NCI-H146 (cell line): ENCODE data around the gene ATG101.
"Not testable (repeated sequence)": the region's sequence is repeated elsewhere in the genome, so short reads cannot be mapped to it uniquely, and the experiment has no call there.

ENCODE experiments used
- DNase-seq: peaks from one replicate; lab custom pipeline; 2025; lab: John Stamatoyannopoulos, UW

Gene ATG101

GRCh38 chr12:52097045-52097666 lies 27.4 kb downstream of the ATG101 start:
- no peak for DNase-seq

DNA sequence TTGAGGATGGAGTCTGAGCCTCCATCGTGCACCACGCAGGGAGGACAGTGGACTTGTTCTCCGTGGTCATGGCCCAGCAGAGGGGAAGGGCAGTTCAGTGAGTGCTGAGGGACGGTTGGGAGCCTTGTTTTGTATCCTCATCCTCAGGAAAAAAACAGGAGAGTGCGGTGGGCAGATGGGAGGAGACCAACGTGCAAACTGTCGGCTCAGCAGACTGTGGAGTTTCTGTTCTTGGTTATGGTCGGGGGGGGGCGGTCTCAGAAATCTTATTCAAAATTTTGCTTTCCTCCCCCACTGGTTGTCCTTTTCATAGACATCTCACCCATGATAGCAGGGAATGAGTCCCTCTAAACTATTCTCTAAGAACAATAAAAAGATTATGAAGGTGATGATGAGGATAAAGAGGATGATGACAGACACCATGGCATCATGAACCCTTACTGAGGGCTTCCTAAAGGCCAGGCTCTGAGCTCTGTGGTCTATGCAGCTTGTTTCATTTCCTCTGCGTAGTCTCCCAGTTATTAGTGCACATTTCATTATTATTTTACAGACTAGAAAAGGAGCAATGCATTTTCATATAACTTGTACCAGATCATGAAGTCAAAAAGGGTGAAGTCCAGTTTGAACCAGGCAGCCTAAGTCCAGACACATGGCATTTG lies 34.8 kb downstream of the ATG101 start:
- not testable (repeated sequence) for DNase-seq

DNA sequence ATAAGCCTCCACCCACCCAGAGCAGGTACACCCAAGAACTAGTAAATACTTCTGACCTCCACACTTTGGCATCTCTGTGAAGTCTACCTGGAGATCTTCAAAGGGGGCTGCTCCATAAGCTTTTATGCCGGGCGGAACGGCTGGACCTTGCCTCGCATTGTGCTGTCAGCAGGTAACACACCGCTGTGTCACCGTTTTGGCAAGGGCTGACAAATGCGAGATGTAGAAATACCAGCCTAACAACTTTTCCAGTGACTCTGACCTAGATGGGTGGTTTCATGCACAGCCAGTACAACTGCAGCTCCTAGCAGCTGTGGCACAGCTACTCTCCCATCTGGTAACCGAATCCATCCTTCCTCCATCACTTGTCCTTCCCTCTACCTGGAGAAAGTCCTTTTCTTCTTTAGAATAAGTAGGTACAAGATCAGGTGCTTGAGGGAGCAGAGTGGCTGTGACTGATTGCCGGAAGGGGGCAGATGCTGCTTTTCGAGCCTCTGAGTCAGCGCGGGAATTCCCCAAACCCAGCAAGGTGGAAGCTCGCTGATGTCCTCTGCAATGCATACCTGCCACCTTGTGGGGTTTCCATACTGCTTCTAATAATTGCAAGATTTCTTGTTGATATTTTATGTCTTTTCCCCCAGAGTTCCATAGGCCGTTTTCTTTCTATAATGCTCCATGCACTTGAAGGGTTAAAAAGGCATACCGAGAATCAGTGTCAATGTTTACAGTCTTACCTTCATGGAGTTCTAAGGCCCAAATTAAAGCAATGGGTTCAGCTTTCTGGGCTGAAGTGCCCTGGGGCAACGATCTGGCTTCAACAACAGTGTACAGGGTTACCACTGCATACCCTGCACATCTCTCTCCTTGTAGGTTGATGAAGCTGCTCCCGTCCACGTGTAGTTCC lies 46.7 kb downstream of the ATG101 start:
- DNase-seq, result not testable (repeated sequence)

GRCh38 chr12:52117806-52118475 lies 48.2 kb downstream of the ATG101 start:
- DNase-seq, result not testable (repeated sequence)

DNA sequence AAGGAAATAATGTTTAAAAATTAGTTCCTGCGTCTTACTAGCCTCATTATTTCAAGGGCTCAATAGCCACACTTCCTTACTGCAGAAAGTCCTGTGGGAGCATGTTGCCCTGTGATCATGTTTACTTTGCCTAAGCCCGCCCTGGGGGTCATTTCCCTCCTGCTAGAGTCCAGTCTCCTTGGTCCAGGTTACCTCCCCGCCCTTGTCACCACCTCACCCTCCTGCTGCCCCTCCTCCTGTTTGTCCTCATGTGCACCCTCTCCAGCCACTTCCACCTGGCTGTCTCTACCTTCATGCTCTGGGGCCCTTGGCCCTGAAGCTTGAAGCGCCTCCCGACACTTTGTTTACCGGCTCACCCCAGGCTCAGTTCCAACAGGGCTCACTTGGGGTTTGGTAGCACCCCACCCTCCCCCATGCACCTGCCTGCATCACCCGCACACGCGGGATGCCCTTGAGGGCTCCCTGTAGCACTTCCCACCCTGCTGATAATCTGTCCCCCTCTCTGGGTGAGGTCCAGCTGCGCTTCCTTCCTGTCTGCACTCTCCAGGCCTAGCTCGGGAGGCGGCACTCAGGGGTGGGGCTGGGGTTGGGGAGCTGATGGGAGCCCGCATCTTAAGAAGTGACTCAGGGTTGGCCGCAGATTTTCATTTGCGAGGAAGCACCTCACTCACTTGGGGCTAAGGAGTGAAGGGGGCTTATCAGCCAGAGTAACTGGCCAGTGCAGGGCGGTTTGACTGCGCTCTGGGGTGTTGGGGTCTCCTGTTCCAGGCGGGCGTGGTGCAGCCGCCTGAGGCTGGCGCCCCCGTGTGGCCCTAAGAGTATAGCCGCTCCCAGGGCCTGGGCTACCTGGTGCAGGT lies 49.8 kb downstream of the ATG101 start:
- DNase-seq, result peak; percentile 79

DNA sequence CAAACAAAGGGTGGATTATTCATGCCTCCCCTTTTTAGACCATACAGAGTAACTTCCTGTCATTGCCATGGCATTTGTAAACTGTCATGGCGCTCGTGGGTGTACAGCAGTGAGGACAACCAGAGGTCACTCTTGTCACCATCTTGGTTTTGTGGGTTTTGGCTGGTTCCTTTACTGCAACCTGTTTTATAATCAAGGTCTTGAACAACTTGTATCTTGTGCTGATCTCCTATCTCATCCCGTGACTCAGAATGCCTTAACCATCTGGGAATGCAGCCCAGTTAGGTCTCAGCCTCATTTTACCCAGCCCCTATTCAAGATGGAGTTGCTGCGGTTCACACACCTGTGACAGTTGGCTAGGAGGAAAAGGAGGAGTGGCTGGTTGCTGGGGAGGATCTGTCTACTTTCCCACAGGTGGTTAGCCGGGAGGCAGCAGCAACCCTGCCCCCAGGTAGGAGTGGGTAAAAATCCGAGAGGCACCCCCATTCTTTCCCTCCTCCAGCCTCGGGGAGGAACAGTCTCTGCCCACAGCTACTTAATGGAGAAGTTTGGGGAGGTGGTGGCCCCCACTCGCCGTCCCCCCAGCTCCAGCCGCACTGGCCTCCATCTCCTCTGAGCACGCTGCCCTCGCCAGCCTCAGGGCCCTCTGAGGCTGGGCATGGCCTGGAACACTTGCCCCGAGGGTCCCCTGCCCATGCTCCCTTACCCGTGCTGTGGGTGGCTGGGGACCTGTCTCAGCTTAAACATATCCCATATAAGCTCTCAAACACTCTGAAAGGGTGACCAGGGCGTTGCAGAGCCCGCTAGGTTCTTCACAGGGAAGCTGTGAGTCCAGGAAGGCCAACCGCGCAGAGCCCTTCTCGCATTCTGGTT lies 51.4 kb downstream of the ATG101 start:
- no peak for DNase-seq

DNA sequence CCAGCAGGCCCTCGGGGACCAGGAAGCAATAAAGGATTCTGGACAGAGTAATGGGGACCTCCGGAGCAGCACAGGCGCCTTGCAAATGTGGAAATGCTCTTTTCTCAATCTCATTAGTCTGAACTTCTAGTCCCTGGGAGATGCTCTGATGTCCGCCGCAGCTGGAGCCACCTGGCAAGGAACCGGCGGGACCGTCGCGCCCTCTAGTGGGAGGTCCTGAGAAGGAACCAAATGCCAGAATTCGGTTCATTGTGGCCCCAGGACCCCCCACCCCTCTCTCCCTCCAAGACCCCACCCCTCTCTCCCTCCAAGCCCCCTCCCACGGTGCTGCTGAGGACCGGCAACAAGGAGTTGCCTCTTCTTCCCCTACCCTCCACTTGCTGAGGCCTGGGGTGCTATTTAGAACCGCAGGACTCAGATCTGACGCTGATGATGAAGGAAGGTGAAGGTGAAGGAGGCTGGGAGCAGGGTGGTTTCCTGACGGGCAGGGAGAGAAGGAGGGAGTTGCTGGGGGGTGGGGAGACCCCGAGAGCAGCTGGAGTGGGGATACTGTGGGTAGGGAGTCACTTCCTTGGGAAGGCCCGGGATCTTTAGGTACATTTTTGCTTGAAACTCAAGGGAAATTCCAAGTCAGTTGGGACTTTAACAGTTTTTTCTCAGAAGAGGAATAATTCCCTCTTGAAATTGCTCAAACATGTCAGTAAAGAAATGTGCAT lies 52.2 kb downstream of the ATG101 start:
- DNase-seq, result peak; percentile 78

DNA sequence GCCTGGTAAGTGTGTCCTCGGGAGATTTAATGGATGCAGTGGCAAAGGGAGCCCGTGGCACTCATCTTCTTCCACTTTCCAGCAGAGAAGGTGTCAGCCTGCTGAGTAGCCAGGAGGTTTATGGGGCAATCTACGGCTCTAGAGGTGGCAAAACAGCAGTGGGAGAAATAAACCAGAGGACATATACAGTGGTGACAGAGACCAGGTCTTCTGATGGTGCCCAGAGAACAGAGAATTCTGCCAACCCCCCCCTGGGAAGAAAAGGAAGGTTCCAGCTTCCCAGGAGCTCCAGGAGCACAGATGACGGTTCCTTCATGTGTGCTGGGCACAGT lies 52.7 kb downstream of the ATG101 start:
- DNase-seq, result no peak

DNA sequence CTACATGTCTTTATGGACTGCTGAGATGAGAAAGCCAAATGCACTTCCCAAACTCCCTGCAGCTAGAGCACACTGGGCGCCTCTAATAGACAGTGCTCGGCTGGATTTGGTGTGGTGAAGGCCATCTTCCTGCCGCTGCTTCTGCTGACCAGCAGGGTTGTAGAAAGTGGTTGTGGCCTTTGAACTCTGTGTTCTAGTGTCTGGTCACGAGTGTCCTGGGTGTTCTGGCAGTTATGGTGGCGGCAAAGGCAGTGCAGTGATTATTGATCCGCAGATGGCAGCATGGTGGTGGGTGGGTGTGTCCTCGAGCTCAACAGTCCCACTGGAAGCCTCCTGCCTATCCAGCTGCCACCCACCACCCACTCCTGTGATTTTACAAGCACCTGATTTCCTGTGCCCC lies 53.1 kb downstream of the ATG101 start:
- DNase-seq, result no peak

GRCh38 chr12:52123487-52124186 lies 53.9 kb downstream of the ATG101 start:
- DNase-seq, result no peak

GRCh38 chr12:52125476-52125900 lies 55.7 kb downstream of the ATG101 start:
- peak; percentile 87 for DNase-seq

DNA sequence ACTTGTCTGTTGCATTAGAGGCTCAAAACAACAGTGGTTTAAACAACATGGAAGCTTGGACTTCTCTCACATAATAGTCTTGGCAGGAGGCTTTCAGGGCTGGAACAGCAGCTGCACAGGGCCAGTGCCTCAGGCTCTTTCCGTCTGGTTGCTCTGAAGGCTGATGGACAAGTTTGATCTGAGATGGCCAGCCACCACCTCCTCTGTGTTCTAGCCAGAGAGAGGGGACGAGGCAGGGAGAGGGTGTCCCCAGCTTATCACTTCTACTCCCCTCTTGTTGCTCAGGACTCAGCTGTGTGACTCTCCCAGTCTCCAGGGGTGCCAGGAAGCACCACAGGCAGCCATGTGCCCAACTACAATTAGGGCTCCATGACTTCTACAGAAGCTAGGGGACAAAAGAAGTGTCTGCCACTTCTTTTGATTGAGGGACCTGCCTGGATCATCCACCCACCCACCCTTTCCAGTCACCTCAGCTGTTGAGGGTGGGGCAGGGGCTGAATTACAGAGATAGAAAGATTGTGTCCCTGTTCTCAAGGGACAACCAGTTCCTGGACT lies 56.3 kb downstream of the ATG101 start:
- DNase-seq, result peak; percentile 82
